CD4-positive, alpha-beta T cell treated with Interleukin-21 for 1 hour (primary cell): ENCODE data around the gene SLC9A7.

Source experiments
- DNase-seq: peaks from one replicate; pipeline ENCODE4 v3.0.0-alpha.2; 2020

SLC9A7 gene

DNA sequence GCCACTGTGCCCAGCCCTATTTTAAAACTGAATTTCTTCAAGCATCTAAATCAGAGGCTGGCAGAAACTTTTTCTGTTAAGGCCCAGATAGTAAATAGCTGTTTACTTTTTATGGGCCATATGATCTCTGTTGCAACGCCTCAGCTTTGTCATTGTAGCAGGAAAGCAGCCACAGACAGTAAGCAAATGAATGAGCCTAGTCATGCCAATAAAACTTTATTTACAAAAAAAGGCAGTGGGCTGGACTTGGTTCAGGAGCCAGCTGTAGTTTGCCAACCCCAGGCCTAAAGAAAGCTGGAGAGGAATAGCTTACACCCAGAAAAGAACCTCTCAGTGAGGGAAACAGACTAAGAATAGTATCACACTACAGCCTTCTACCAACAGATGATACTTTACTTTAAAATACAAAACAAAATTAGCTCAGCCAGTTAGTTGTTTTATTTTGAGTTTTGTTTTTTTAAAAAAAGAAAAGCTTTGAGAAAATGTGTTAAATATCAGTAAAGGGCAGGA lies 159.8 kb downstream of the SLC9A7 start:
- no peak for DNase-seq

DNA sequence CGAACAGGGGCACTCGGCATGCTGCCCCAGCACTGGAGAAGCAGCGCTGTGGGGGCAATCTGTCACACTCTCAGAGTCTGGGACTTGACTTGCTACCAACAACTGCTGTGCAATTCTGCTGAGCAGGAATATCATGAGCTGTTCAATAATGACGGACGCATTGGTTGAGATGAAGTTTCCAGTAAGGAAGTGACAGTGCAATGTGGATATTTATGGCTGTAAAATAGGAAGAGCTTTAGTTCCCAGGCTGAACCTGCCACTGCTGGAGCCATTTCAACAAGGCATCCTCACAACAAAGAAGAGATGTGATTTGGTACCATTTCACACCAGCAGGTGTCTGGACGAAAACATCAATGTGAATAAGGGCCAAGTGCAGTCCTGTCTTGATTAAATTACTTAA lies 161.1 kb downstream of the SLC9A7 start:
- no peak for DNase-seq

GRCh38 chrX:46597208-46597607 lies 161.7 kb downstream of the SLC9A7 start:
- DNase-seq, result no peak

GRCh38 chrX:46595084-46595483 lies 163.8 kb downstream of the SLC9A7 start:
- DNase-seq, result no peak

DNA sequence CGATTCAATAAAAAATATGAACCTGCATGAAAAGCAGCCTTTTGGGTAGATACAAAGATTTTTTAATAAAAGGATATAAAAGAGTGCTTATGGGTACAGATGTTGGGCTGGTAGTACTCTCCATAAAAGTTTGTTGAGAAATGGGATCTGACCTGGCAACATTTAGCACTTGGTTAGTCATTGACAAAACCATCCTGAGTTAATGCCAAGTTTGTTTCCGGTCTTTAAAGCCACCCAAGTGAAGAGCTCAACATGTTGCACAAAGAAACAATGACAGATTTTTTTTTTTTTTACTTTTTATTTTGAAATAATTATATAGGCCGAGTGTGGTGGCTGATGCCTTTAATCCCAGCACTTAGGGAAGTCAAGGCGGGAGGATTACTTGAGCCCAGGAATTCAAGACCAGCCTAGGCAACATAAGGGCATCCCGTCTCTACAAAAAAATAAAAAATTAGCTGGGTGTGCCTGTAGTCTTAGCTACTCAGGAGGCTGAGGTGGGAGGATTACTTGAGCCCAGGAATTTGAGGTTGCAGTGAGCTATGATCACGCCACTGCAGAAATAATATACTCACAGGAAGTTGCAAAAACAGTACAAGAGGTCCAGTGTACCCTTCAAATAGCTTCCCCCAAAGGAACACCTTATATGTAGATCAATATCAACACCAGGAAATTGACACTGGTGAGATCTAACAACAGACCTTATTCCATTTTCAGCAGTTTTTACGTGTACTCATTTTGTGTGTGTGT lies 168.8 kb downstream of the SLC9A7 start:
- DNase-seq, result no peak

DNA sequence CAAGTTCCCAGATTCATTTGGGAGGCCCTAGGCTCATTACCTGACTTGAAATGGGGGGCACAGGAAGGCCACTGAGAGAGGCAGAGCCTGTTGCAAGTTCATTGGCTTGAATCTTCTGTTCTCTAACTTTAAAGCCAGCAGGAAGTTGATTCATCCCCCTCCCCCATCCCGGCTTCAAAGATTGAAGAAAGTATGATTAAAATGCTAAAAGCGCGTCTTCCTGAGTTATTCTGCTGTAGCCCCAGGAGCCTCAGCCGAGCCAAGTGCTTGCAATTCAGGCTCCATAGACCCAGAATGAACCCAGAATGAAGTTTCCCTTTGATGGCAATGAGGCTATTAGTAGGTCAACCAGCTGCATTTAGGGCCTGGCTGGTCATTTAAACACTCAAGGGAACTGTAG lies 170.7 kb downstream of the SLC9A7 start:
- DNase-seq, result peak; percentile 50

DNA sequence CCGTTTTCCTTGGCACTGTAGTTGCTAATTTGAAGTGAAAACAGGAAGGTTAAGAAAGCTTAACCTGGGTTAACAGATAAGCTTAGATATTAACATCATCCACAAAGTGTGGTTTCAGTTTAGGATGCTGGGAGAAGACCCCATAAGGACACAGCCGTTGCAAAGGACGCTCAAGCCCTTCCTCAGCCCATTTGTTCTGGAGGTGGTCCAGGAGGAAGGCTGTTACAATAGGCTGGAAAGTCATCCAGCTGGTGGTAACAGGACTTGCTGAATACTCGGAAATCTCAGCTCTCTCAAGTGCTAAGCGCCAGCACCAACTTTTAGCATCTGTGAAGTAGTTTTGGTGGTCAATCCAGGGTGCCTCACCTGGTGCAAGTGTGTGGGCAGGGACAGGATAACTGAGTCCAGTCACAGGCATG lies 171.2 kb downstream of the SLC9A7 start:
- no peak for DNase-seq

GRCh38 chrX:46587158-46587557 lies 171.8 kb downstream of the SLC9A7 start:
- DNase-seq, result no peak

GRCh38 chrX:46584736-46585135 lies 174.2 kb downstream of the SLC9A7 start:
- no peak for DNase-seq

- no peak for DNase-seq
Measured at GRCh38 chrX:46582966-46583365, 176.0 kb downstream of the SLC9A7 start.

- DNase-seq, result no peak
Measured at GRCh38 chrX:46582325-46582724, 176.6 kb downstream of the SLC9A7 start.

DNA sequence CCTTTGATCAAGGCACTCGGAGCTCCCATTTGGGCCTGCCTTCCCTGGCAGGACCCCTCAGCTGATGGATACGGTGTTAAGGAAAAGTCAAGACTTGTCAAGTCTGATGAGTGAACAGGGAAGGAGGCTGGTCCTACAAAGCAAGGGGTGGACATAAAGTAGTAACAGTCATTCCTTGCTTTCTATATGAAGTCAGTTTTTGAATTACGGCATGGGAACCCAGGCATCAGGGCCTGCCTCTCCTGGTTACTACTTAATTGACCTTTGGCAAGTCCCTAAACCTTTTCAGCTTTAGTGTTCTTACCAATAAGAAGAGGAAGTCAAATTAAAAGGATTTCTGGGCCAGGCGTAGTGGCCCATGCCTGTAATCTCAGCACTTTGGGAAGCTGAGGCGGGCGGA lies 178.3 kb downstream of the SLC9A7 start:
- DNase-seq, result no peak

- DNase-seq, result no peak
Measured at GRCh38 chrX:46579250-46579649, 179.7 kb downstream of the SLC9A7 start.

- DNase-seq, result no peak
Measured at GRCh38 chrX:46577221-46578005, 181.5 kb downstream of the SLC9A7 start.

DNA sequence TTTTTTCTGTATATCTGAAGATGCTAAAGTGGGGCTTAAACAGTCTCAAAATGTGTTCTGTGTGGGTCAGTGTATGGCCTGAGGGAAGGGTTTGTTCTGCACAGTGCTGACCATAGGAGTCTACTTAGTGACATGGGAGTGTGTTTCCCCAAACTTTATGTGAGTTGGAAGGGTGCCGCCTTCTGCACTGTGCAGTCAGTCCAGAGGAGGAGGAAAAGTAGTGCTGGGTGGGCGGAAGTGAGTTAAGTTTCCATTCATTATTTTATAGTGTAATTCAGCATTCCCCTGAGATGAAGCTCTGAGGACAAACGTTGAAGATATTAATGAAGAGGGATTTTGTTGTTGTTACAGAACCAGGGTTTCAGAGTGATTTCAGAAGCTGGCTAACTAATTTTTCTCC lies 182.5 kb downstream of the SLC9A7 start:
- no peak for DNase-seq

GRCh38 chrX:46575991-46576392 lies 182.9 kb downstream of the SLC9A7 start:
- DNase-seq, result peak; percentile 13

DNA sequence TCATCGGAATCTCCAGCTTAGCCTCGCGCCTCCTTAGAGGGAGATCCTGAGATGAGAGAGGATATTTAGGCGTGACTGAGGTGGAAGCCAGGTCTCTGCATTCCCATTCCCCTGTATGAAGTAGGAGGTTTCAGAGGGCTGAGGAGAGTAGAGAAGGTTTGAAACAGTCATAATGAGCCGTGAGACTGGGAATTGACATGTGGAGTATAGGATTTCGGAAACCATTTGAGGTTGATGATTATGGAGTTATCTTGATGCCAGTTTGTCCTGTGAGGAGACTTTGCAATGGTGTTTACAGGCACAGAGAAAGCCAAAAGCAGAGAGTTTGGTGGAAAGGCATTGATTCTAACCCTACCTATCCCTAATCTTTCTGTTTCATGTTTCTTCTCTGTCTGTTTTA lies 183.3 kb downstream of the SLC9A7 start:
- DNase-seq, result no peak

GRCh38 chrX:46574774-46575381 lies 184.0 kb downstream of the SLC9A7 start:
- DNase-seq, result peak; percentile 44

DNA sequence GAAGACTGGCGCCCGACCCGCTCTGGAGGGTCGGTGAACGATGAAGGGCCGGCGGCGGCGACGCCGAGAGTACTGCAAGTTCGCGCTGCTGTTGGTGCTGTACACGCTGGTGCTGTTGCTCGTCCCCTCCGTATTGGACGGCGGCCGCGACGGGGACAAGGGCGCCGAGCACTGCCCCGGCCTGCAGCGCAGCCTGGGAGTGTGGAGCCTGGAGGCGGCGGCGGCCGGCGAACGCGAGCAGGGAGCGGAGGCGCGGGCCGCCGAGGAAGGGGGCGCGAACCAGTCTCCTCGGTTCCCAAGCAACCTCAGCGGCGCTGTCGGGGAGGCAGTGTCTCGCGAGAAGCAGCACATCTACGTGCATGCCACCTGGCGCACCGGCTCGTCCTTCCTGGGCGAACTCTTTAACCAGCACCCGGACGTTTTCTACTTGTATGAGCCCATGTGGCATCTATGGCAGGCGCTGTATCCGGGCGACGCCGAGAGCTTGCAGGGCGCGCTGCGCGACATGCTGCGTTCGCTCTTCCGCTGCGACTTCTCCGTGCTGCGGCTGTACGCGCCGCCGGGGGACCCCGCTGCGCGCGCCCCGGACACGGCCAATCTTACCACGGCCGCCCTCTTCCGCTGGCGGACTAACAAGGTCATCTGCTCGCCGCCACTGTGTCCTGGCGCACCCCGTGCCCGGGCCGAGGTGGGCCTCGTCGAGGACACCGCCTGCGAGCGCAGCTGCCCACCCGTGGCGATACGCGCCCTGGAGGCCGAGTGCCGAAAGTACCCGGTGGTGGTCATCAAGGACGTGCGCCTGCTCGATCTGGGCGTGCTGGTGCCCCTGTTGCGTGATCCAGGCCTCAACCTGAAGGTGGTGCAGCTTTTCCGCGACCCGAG lies 184.8 kb downstream of the SLC9A7 start:
- DNase-seq, result peak; percentile 81

- DNase-seq, result peak; percentile 68
Measured at GRCh38 chrX:46573331-46573891, 185.5 kb downstream of the SLC9A7 start, which contains the start of gene CHST7. TSS of gene CHST7 (plus strand) at chrX:46573765. CDS start at chrX:46573932, 167 bp downstream.

DNA sequence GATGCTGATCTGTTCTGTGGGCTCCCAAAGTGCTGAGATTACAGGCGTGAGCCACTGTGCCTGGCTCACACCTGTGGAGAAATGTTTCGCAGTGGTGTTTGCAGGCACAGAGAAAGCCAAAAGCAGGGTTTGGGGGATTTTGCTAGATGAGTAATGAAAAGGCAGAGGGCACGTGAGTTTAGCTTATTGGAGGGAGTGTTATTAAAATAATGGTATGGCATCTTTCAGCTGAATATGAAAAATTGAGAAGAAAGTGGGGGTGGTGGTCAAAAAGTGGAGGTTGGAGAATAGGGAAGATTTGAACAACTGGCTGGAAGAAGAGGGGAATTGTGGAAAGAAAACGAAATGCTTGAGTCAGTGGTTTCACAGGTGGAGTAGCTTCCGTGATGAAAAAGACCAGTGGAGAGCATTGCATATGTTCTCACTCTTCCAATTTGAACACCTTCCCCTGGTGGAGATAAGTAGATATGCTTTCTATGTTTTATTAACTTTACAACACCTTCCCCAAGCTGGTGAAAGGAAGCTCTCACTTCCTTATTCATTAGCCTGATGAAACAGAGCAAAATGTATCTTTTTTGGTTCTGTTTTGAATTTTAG lies 186.5 kb downstream of the SLC9A7 start:
- peak; percentile 46 for DNase-seq
